ENCODE results near the gene TSKU. TPM values are rescaled to one million over a fixed set of nuclear protein-coding genes. Genes with fewer than 3 reads are reported as not detected.

TSKU gene
- polyA plus RNA-seq, 1 of the 3 experiments (the other 2 are of a cell fraction) = 20.7 TPM

GRCh38 chr11:76770642-76771445 is 12.3 kb upstream of the TSKU start:
- ChIA-PET CTCF (interaction anchor here (1.0 to 1.1 kb wide), 4 partner anchors 12 to 149 kb away, joined by 3 to 5 read pairs (median 3); partner anchors contain the start of gene TSKU), POLR2A (interaction anchor here (1.2 kb wide), 1 partner anchor 12 kb away, joined by 4 read pairs; the partner anchor contains the start of gene TSKU)
- Histone ChIP-seq H3K36me3 (replicated peaks in 1 of 2; ENCODE audit: control insufficient read depth in 1 of 2, insufficient read depth in 2 of 2, low read length in 1 of 2) (no peaks in the 10 kb centered on the region), H3K9ac (no peak overlapping the region), H3K79me2 (ENCODE audit: insufficient read depth) (no peaks in the 10 kb centered on the region), H3K27me3 (ENCODE audit: insufficient read depth) (no peaks in the 10 kb centered on the region), H4K20me1 (ENCODE audit: insufficient read depth) (no peaks in the 10 kb centered on the region), H3K9me2 (no peaks in the 10 kb centered on the region), H3K4me3 (ENCODE audit: low read depth in 2 of 2, low read length in 1 of 2) (no peak overlapping the region), H3K9me3 (peaks cover 4% of the 10 kb centered on the region), H3K4me1 (ENCODE audit: control insufficient read depth in 1 of 2, insufficient read depth in 2 of 2, low read depth in 1 of 2, low read length in 1 of 2) (peaks cover 9 to 27% of the 10 kb centered on the region in 2 experiments; a peak in 2 of 4 replicates), H2AFZ (ENCODE audit: low read depth) (no peak overlapping the region), H3K4me2 (no peak overlapping the region; the same call in 1 of the 2 replicates), H3F3A (replicated peaks; ENCODE audit: insufficient read depth) (no peaks in the 10 kb centered on the region), H3K27ac (ENCODE audit: low read depth in 2 of 2, low read length in 1 of 2) (no peak overlapping the region)
- 57% methylated on average over 6 of the region's 6 CpGs for WGBS (ENCODE audit: low lambda C conversion rate)
- TF ChIP-seq IRF3 (IDR thresholded peaks at IDR 0.05; ENCODE audit: low read depth, low read length) (no peak), EZH2phosphoT487 (IDR thresholded peaks at IDR 0.05; ENCODE audit: borderline replicate concordance, low read depth) (no peak), USF2 (IDR thresholded peaks at IDR 0.05; ENCODE audit: borderline replicate concordance, low read depth, low read length) (no peak), ELF1 (IDR thresholded peaks at IDR 0.05) (no peak), RCOR1 (IDR thresholded peaks at IDR 0.05; ENCODE audit: low read length) (no peak), MXI1 (IDR thresholded peaks at IDR 0.05; ENCODE audit: low read depth, low read length) (no peak), JUND (IDR thresholded peaks at IDR 0.05) (no peak), REST (IDR thresholded peaks at IDR 0.05; ENCODE audit: low read depth, low read length) (no peak)
- no peak for DNase-seq

Measured in SK-N-SH (cell line).